NT2/D1 (cell line): ENCODE data around the gene AGAP1.

Source experiments
- DNase-seq: peaks from one replicate; pipeline ENCODE4 v3.0.0-alpha.2; 2011; ENCODE audit warnings: low read depth, low spot score
- H3K27me3 ChIP-seq: 2 replicates; pipeline ENCODE4 v1.6.0; 2011; ENCODE audit warnings: mild to moderate bottlenecking; ENCODE audit not compliant: insufficient read length, insufficient read depth
- H3K36me3 ChIP-seq: 2 replicates; pipeline ENCODE4 v1.6.1; 2011; ENCODE audit warnings: mild to moderate bottlenecking, low read length, mixed read lengths; ENCODE audit not compliant: insufficient read depth, insufficient read length
- H3K4me1 ChIP-seq: 2 replicates; pipeline ENCODE4 v1.5.1; 2011; ENCODE audit not compliant: insufficient read depth, insufficient read length
- H3K4me3 ChIP-seq: 2 replicates; pipeline ENCODE4 v1.5.1; 2011; ENCODE audit warnings: low read depth; ENCODE audit not compliant: insufficient read length
- H3K9ac ChIP-seq: 2 replicates; pipeline ENCODE4 v1.6.0; 2011; ENCODE audit warnings: low read depth; ENCODE audit not compliant: insufficient read length
- H3K9me3 ChIP-seq: 2 replicates; pipeline ENCODE4 v1.5.1; 2011; ENCODE audit warnings: mild to moderate bottlenecking, low read length; ENCODE audit not compliant: insufficient read depth
- SUZ12 ChIP-seq: IDR thresholded peaks from 2 replicates; pipeline ENCODE4 v1.6.1; 2011; ENCODE audit not compliant: insufficient read length, insufficient read depth; ENCODE audit errors: extremely low read depth
- YY1 ChIP-seq: IDR thresholded peaks from 2 replicates; pipeline ENCODE4 v1.6.1; 2011; ENCODE audit not compliant: insufficient read length, insufficient read depth
- ZNF274 ChIP-seq: IDR thresholded peaks from 2 replicates; pipeline ENCODE4 v1.6.1; 2011; ENCODE audit warnings: mild to moderate bottlenecking, low read depth, low read length

Gene AGAP1

DNA sequence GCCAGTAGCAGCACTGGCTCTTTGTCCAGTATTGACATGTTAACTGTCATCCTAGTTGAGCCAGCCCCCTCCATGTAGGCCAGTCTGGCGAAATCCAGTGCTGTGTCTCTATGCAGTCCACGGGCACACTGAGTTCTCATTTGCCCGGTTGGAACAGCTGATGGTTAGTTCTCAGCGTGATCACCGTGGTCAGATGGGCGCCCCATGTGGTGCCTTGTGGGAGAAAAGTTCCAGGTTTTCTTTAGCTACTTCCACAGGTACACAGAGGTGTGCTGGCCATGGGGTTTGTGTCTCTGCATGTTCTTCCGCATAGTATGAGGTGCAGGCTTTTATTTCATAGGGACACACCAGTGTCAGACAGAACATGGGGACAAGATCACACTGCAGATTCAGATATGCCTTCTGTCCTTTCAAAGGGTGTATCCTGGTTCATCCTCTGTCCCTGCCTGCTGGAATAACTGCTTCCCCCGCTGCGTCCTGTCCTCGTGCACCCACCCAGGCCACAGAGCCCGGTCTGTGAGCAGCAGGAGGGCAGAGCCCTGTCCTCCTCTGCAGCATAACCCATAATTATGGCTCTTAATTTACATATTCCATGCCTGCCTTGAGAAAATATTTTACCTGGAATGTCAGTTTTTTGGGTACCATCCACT, 340.3 kb downstream of the AGAP1 start:
- no peak for DNase-seq
- H3K36me3 ChIP-seq = peaks cover 7% of the 10 kb centered on the region
- H3K4me1 ChIP-seq = no peaks in the 10 kb centered on the region
- H3K4me3 ChIP-seq = no peak overlapping the region
- H3K9ac ChIP-seq = no peak overlapping the region
- H3K9me3 ChIP-seq = no peaks in the 10 kb centered on the region
- no peaks in the 10 kb centered on the region for H3K27me3 ChIP-seq
- TF ChIP-seq SUZ12 = no peak
- no peak for TF ChIP-seq ZNF274
- TF ChIP-seq YY1 = no peak

DNA sequence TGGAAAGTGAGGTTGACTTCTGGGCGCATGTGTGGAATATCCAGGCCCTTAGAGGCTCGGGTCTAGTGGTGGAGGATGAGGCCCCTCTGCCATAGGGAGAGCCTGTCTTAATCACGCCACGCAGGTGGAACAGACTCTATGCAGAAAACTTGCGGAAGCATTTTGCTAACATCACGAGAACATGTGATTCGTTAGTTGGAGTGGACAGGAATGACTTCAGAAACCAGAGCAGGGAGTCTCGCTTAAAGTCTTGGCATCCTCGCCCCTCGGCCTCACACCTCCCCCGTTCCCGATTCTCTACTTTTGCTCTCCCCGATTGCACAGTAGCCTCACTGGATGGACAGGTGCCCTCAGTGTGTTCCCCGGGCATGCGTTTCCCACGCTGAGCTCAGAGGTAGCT, 340.9 kb downstream of the AGAP1 start:
- TF ChIP-seq SUZ12 = no peak
- TF ChIP-seq YY1 = no peak
- no peak for TF ChIP-seq ZNF274

DNA sequence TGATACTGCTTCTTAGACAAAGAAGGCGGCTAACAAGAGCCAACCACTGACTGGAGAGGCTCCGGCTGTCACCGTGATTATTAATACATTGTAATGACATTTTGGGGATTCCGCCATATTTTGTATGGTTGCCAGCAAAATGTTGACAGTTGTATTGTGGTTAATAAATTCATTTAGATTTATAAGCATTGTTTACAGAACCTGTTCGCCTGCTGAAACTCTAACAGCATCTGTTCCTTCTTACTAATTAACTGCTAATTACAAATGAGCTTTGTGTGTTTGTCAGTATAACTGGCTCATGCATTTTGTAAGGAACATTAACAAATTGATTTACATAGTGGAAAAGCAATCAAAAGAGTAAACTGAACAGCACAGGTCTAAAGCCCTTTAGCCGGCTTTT, 342.0 kb downstream of the AGAP1 start:
- TF ChIP-seq SUZ12 (no peak), ZNF274 (no peak), YY1 (no peak)
- Histone ChIP-seq H3K27me3 (no peaks in the 10 kb centered on the region), H3K36me3 (peaks cover 7% of the 10 kb centered on the region), H3K9ac (no peak overlapping the region), H3K4me3 (no peak overlapping the region), H3K9me3 (no peaks in the 10 kb centered on the region), H3K4me1 (no peaks in the 10 kb centered on the region)
- DNase-seq = no peak

More for the DNA sequence above, 340.9 kb downstream of the AGAP1 start:
- H3K9me3 ChIP-seq = no peaks in the 10 kb centered on the region
- H3K36me3 ChIP-seq = peaks cover 7% of the 10 kb centered on the region
- H3K4me3 ChIP-seq = no peak overlapping the region
- no peaks in the 10 kb centered on the region for H3K4me1 ChIP-seq
- no peaks in the 10 kb centered on the region for H3K27me3 ChIP-seq
- H3K9ac ChIP-seq = no peak overlapping the region
- no peak for DNase-seq

DNA sequence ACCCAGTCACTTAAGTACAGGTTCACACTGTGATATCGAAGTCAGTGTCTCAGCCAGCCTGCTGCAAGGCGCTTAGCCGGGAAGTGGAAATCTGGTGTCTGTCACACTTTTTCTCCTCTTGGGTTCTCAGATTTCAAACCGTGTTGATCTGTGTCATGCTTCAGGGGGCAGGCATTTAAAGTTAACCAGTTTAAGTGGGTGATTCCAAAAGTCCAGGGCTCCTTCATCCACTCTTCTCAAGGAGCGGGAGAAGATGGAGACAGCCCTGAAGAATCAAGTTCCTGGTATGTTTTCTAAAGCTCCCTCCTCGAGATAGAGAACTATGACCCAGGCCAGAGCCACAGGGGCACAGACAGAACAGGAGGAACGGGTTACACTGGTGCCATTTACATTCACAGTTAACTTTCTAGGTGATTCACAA, 342.7 kb downstream of the AGAP1 start:
- no peaks in the 10 kb centered on the region for H3K4me1 ChIP-seq
- H3K9ac ChIP-seq = no peak overlapping the region
- no peaks in the 10 kb centered on the region for H3K27me3 ChIP-seq
- peaks cover 7% of the 10 kb centered on the region for H3K36me3 ChIP-seq
- no peaks in the 10 kb centered on the region for H3K9me3 ChIP-seq
- H3K4me3 ChIP-seq = no peak overlapping the region
- TF ChIP-seq YY1 (no peak), SUZ12 (no peak), ZNF274 (no peak)
- DNase-seq = no peak

DNA sequence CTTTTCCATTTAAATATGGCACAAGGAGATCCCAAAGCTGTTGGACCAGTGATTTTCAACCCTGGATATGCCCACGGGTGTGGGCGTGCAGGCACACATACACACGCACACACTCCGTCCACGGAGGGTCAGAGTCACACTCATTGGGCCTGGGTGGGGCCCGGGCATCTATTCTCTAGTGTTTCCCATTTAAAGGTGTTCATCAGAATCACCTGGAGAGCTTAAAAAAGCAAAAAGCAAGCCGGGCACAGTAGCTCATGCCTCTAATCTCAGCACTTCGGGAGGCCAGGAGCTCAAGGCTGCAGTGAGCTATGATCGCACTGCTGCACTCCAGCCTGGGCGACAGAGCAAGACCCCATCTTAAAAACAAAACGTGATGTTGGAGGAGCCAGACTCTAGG, 345.4 kb downstream of the AGAP1 start:
- no peak for TF ChIP-seq ZNF274
- TF ChIP-seq YY1 = no peak
- TF ChIP-seq SUZ12 = no peak
- no peaks in the 10 kb centered on the region for H3K36me3 ChIP-seq
- no peaks in the 10 kb centered on the region for H3K9me3 ChIP-seq
- no peaks in the 10 kb centered on the region for H3K4me1 ChIP-seq
- no peak overlapping the region for H3K4me3 ChIP-seq
- no peak for DNase-seq
- H3K9ac ChIP-seq = no peak overlapping the region
- H3K27me3 ChIP-seq = no peaks in the 10 kb centered on the region

DNA sequence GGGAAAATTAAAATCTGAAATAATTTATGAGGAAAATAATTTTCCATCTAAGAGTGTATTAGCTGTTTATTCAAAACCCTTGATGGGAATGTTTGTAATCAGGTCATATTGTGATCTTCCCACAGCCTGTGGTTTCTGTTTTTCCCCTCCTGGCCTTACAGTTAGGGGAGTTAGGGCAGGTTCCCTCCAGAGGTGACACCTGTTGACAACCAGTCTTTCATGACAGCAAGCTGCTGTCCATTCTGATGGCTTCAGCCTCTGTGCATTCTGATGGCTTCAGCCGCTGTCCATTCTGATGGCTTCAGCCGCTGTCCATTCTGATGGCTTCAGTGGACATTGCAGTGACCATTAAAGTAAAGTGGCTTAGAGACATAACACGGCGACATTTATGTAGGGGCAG, 346.1 kb downstream of the AGAP1 start:
- Histone ChIP-seq H3K9me3 (no peaks in the 10 kb centered on the region), H3K9ac (no peak overlapping the region), H3K27me3 (no peaks in the 10 kb centered on the region), H3K4me1 (no peaks in the 10 kb centered on the region), H3K4me3 (no peak overlapping the region), H3K36me3 (no peaks in the 10 kb centered on the region)
- no peak for DNase-seq
- no peak for TF ChIP-seq SUZ12
- no peak for TF ChIP-seq ZNF274
- no peak for TF ChIP-seq YY1

DNA sequence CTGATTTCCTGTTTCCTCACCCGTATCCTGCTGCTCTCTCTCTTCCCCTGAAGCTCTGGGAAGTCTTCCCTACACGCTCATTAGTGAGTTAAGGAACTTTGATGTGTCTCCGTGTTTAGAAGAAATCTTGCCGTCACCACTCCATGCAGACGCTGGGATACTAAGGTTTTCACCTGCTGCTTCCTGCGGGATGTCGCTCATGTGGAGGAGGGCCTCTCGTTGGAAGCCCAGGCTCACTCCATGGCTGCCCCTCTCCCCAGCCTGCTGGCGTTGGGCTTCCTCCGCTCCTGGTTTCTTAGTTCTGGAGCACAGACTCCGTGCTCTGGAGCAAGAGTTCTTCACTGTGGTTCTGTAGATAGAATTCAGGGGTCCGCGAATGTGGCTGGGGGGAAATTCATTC, 348.0 kb downstream of the AGAP1 start:
- H3K9me3 ChIP-seq = no peaks in the 10 kb centered on the region
- H3K36me3 ChIP-seq = no peaks in the 10 kb centered on the region
- no peaks in the 10 kb centered on the region for H3K27me3 ChIP-seq
- no peak overlapping the region for H3K4me3 ChIP-seq
- TF ChIP-seq SUZ12 = no peak
- no peaks in the 10 kb centered on the region for H3K4me1 ChIP-seq
- no peak for DNase-seq
- no peak overlapping the region for H3K9ac ChIP-seq
